Activated gamma-delta T cell treated with Interleukin-2 at 50 U/mL for 16 hours (primary cell): Measurements from ENCODE around the gene TBX3.
"Not testable (repeated sequence)": the region's sequence is repeated elsewhere in the genome, so short reads cannot be mapped to it uniquely, and the experiment has no call there.

Source experiments
- DNase-seq: peaks from one replicate; pipeline ENCODE4 v3.0.0-alpha.2; 2020

Gene TBX3

GRCh38 chr12:114684098-114684869, at the start of gene TBX3:
Gene TBX3, minus strand, starts transcription at chr12:114684175. Its CDS starts 975 bp downstream, at chr12:114683200.
- DNase-seq = no peak

DNA sequence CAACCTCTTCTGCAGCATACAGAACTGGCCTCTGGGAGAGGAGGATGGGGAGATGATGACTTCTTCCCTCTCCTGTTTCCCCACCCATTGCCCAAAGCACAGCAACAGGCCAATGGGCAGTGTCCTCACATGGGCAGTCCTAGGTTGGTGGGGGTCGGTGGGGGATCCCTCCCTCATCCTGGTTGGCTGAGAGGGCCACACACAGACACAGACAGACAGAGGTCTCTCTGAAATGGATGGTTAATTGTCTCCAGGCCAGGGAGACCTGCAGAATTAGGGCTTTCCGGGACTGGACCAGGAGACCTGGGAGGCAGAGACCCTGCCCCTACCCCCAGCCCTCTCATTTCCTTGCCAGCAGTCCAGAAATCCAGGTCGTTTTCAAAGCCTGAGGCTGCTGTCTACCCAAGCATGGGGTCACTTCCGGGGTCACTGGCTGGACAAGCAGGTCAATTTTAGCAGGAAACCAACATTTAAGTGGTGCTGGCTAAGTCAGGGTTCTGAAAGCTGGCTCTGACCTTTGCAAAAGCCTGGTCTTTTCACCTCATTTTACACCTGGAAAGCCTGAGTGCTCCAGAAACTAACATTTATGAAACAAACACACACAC, 48.6 kb upstream of the TBX3 start:
- DNase-seq = no peak

GRCh38 chr12:114729731-114730130, 45.8 kb upstream of the TBX3 start:
- no peak for DNase-seq

DNA sequence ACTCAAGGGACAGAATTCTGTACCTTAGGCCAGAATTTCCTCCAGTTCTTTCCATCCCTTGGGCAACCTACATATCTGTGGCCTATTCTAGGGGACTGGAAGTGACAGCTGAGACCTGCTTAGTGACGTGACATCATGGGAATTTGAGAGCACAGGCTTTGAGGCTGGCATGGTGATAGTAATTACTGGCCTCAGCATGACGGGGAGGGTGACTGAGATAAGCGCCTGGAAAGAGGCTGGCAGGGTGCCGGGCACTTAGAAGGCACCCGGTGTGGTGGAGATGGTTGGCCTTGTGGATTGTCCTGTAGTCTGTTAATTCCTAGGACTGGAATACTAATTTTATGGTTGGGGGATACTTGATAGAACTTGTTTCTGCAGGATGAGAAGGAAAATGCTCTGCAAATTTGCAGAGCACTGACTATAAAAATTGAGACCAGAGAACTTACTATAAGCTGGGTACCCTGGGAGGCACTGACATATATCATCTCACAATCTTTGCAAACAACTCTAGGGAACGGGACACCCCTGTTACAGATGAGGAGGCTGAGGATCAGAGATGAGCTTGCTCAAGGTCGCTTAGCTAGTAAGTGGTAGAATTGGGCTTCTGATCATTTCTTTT, 42.2 kb upstream of the TBX3 start:
- no peak for DNase-seq

- not testable (repeated sequence) for DNase-seq
Observed at GRCh38 chr12:114722176-114722575, 38.2 kb upstream of the TBX3 start.

- no peak for DNase-seq
Observed at GRCh38 chr12:114721266-114721665, 37.3 kb upstream of the TBX3 start.

GRCh38 chr12:114713466-114714215, 29.7 kb upstream of the TBX3 start:
- DNase-seq = no peak

- DNase-seq = no peak
Observed at GRCh38 chr12:114711689-114712152, 27.7 kb upstream of the TBX3 start.

- DNase-seq = no peak
Observed at GRCh38 chr12:114710151-114710550, 26.2 kb upstream of the TBX3 start.

DNA sequence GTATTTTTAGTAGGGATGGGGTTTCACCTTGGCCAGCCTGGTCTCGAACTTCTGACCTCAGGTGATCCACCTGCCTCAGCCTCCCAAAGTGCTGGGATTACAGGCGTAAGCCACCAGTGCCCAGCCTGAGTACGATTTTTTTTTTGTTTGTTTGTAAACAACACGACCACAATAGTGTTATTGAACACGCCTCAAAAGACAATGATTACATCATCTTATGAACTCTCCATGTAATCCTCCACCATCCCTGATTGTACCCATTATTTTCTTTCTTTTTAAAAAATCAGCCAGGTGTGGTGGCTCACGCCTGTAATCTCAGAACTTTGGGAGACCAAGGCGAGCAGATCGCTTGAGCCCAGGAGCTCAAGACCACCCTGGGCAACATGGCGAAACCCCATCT, 25.1 kb upstream of the TBX3 start:
- DNase-seq = no peak

GRCh38 chr12:114708598-114708997, 24.6 kb upstream of the TBX3 start:
- DNase-seq = not testable (repeated sequence)

DNA sequence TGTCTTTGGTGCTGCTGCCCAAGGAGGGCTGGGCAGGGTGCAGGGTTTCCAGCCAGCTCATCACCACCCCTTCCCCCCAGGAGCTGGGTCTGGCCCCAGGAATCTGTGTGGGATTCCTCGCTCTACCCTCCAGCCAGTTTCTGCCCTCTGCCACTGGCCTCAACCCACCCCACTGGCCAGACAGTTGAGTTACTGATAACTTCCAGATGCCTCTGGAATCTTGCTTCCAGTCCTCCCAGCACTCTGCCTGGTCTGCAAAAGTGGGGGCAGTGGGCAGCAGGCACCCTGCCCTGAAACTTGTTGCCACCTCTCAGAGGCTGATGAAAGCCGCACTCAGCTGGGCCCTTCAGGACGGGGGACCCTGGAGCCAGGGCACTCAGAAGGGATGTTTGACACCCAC, 20.1 kb upstream of the TBX3 start:
- DNase-seq = no peak

DNA sequence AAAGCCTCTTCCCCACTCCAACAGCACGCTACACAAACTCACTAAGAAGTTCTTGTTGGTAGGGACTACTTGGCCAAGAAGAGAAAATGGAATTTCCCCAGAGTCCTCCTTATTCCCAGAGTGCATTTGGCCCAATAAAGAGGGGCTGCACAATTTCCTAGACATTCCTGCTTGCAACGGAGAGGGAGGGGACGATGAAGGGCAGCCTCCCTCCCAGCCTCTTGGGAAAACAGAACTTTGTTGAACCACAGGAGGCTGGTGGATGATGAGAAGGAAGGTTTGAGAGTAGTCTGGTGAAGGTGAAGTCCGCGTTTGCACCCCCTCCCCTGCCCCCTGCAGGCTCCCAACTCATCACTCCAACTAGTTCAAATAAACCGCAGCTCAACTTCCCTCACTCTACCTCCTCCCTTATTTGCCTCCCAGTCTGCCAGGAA, 19.1 kb upstream of the TBX3 start:
- DNase-seq = no peak

DNA sequence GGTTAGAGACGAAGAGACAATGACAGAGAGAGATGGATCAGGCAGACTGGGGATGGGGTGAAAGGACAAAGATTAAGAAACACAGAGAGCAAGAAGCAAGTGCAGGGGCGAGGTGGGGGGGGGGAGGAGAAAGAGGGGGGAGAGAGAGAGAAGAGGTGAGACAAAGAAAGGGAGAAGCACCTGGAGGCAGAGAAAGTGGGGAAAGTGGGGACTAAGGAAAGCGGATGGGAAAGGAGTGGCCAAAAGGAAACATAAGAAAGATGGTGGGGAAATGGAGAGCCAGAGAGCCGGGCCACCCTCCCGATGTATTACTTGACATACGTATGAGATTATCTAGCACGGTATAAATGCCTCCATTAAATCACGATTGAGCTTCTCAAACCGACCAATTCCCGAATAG, 18.5 kb upstream of the TBX3 start:
- no peak for DNase-seq

DNA sequence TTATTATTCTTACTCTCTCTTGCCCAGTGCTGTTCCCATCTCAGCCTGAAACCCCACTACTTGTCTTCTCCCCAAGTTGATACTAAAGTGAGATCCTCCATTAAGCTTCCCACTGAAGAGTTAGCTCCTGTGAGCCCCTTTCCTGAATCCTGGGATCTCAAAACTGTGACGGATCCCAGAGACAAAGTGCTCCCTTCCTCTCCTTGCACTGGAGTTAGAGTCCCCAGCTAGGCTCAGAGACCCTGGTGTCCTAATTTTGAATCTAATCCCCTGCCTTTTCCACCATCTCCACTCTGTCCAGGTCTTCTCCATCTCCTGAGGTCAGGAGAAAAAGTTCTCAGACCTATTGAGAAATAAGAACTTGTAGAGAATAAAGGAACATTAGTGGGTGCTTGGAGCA, 17.6 kb upstream of the TBX3 start:
- DNase-seq = no peak

GRCh38 chr12:114701104-114701414, 17.1 kb upstream of the TBX3 start:
- no peak for DNase-seq

DNA sequence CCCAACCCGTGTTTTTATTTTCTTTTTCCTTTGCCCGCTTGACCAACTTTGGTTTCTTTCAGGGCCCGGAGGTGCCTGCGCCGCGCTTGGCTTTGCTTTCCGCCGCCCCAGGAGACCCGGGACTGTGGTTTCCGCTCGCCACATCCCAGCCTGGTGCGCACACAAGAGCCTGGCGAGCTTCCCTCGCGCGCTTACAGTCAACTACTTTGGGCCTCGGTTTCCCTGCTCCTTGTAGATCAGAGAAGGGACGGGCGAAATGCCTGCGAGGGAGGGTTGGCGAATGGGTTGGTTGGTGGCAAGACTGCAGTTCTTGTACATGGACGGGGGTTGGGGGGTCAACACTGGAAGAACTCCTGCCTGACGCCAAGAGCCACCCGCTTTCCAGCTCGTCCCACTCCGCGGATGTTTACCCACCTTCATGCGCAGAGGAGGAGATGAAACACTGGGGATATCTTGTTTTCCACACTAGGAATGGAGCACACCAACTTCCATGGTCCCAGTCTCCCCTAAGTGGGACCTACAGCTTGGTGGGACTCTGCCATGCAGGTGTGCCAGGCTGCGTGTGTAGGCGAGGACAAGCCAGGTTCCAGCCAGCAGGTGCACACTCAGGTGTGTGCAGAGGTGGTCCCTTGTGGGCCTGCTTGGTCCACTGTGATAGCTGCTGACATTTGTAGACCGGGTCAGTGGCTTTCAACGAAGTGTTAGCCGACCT, 16.6 kb upstream of the TBX3 start:
- DNase-seq = no peak

DNA sequence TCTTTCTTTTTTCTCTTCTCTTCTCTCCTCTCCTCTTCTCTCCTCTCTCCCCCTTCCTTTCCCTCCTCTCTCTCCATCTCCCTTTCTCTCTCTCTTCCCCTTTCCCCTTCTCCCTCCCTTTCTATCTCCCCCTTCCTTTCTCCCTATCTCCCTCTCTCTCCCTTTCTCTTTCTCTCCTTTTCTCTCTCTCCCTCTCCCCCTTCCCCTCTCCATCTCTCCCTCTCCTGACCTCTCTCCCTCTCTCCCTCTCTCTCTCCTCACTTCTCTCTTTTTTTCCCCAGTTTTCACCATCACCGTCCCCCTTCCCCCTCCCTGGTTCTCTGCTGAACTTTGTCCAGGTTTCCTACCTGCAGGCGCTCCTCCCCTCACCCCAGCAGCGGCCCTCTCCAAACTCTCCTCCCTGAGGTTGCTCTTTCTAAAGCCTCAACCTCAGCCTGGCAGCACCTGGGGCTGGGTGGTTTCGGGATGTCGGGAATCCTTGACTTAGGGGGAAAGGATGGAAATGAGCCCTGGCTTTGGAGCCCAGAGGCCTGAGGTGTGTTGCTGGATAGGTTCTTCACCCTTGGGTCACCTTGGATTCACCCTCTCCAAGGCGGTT, 14.7 kb upstream of the TBX3 start:
- no peak for DNase-seq

GRCh38 chr12:114697741-114698565, 14.0 kb upstream of the TBX3 start:
- no peak for DNase-seq

GRCh38 chr12:114697243-114697716, 13.3 kb upstream of the TBX3 start:
- no peak for DNase-seq
